GM12891 (cell line): Measurements from ENCODE around the gene CTDSPL.

Experiments used
- POLR2A ChIP-seq: IDR thresholded peaks from 2 replicates; pipeline ENCODE4 v1.6.1; 2011; ENCODE audit warnings: low read depth, low read length, control low read depth
- POLR2AphosphoS5 ChIP-seq: IDR thresholded peaks from 2 replicates; pipeline ENCODE4 v1.6.1; 2011; ENCODE audit warnings: low read depth, low read length, control low read depth
- POU2F2 ChIP-seq: IDR thresholded peaks from 2 replicates; pipeline ENCODE4 v1.6.1; 2011; ENCODE audit warnings: low read depth, mild to moderate bottlenecking, control low read depth, low read length, moderate library complexity
- SPI1 ChIP-seq: IDR thresholded peaks from 2 replicates; pipeline ENCODE4 v1.6.1; 2011; ENCODE audit warnings: low read depth, low read length, control low read depth
- TAF1 ChIP-seq: IDR thresholded peaks from 2 replicates; pipeline ENCODE4 v1.6.1; 2011; ENCODE audit warnings: low read depth, low read length, control low read depth

DNA sequence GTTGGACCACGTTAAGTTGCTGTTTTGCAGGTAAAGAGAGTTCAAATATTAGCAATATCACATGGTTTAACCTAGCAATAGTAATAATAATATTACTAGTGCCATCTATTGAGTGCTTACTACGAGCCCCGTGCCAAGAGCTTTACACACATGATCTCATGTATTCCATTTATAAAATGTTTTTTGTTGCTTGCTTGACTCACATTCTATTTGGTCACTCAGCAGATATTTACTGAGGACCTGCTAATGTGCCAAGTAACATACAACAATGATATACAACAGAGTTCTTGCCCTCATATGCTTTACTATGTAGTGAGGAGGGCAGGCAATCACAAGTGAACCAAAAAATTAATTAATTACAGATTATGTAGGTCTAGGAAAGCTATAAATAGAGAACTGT is 36.7 kb downstream of the CTDSPL start:
- TF ChIP-seq TAF1 (no peak), SPI1 (no peak), POLR2AphosphoS5 (no peak), POLR2A (no peak), POU2F2 (no peak)
